Omental fat pad (tissue), 4 donors: ENCODE data around the gene NEK1. TPM values are rescaled to one million over a fixed set of nuclear protein-coding genes. Genes with fewer than 3 reads are reported as not detected.
"Not testable (repeated sequence)": the region's sequence is repeated elsewhere in the genome, so short reads cannot be mapped to it uniquely, and the experiment has no call there.

Experiments
- ATAC-seq: fragments of 150-250 bp; one replicate; pipeline ENCODE4 v1.9.1; 2016; ENCODE audit warnings: mild to moderate bottlenecking, moderate library complexity; ENCODE audit not compliant: low FRiP score
- DNase-seq: peaks from one replicate; pipeline ENCODE4 v3.0.0-alpha.2; 2019; ENCODE audit warnings: low spot score
- CTCF ChIP-seq, 3 donors: fragments of 450-650 bp; IDR thresholded peaks; one replicate each; pipeline ENCODE4 v1.5.1; 2016 to 2017; ENCODE audit warnings: antibody characterized with exemption in 3 of 3, mild to moderate bottlenecking in 3 of 3, moderate library complexity in 2 of 3
- total RNA-seq, 4 donors: library from RNA; depleted of rRNA; stranded (reverse); fragments of >200 nt; gene quantifications; one replicate each; pipeline ENCODE4 v1.1.0, GENCODE V29; 2016

Gene NEK1
- total RNA-seq, 4 donors from 2014 or later, result 7.0 to 13.4 (median 9.8) TPM

DNA sequence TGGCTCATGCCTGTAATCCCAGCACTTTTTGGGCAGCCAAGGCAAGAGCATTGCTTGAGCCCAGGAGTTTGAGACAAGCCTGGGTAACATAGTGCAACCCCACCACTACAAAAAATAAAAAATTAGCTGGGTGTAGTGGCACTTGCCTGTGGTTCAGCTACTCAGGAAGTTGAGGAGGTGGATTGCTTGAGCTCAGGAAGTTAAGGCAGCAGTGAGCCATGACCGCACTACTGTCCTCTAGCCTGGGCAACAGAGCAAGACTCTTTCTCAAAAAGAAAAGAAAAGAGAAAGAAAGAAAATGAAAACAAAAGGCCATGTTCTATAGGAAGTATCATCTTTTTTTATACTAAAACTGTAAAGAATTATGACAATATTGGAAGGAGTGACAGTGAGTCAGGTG, 38.5 kb downstream of the NEK1 start:
- DNase-seq, result no peak
- TF ChIP-seq CTCF (IDR thresholded peaks at IDR 0.05), result no peak
- no peak for ATAC-seq

GRCh38 chr4:169571435-169571834, 40.9 kb downstream of the NEK1 start:
- DNase-seq (no peak), ATAC-seq (no peak)
- no peak for TF ChIP-seq CTCF (IDR thresholded peaks at IDR 0.05)

- not testable (repeated sequence) for ATAC-seq
These were observed 41.4 kb downstream of the NEK1 start for GRCh38 chr4:169571012-169571411.

GRCh38 chr4:169570266-169570665, 42.1 kb downstream of the NEK1 start:
- ATAC-seq, DNase-seq: not testable (repeated sequence)

More at GRCh38 chr4:169571012-169571411, 41.4 kb downstream of the NEK1 start:
- not testable (repeated sequence) for DNase-seq

DNA sequence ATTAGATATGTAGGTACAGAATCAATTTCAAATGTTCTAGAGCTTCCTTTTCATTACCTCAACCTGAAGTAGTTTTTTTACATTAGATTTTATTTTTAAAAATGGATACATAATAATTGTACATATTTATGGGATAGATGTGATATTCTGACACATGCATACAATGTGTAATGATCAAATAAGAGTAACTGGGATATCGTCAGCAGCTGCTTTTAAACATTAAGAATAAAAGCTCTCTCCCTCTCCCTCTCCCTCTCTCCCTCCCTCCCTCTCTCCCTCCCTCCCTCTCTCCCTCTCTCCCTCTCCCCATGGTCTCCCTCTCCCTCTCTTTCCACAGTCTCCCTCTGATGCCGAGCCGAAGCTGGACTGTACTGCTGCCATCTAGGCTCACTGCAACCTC, 43.2 kb downstream of the NEK1 start:
- ATAC-seq, DNase-seq: not testable (repeated sequence)

- TF ChIP-seq CTCF (IDR thresholded peaks at IDR 0.05), result no peak
- no peak for ATAC-seq
- no peak for DNase-seq
These were observed 44.5 kb downstream of the NEK1 start for GRCh38 chr4:169567916-169568315.

- TF ChIP-seq CTCF (IDR thresholded peaks at IDR 0.05), result no peak
- DNase-seq (no peak), ATAC-seq (no peak)
These were observed 46.2 kb downstream of the NEK1 start for GRCh38 chr4:169566021-169566818.

- DNase-seq, result no peak
- no peak for TF ChIP-seq CTCF (IDR thresholded peaks at IDR 0.05)
- ATAC-seq, result no peak
These were observed 46.8 kb downstream of the NEK1 start for GRCh38 chr4:169565606-169566005.
